ENCODE measurements around the gene CFAP126.
"Not testable (repeated sequence)": the region's sequence is repeated elsewhere in the genome, so short reads cannot be mapped to it uniquely, and the experiment has no call there.

The CFAP126 gene

DNA sequence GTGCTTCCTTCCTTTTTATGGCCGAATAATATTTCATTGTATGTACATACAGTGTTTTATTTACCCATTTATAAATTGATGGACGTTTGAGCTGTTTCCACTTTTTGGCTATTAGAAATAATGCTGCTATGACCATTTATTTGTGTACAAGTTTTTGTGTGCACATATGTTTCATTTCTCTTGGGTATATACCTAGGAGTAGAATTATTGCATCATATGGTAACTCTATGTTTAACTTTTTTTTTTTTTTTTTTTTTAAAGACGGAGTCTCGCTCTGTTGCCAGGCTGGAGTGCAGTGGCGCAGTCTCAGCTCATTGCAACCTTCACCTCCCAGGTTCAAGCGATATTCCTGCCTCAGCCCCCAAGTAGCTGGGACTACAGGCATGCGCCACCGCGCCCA lies 34.5 kb downstream of the CFAP126 start:
- peaks cover 34% of the 10 kb centered on the region for H3K36me3 ChIP-seq (replicated peaks; ENCODE audit: low read depth, low read length)

DNA sequence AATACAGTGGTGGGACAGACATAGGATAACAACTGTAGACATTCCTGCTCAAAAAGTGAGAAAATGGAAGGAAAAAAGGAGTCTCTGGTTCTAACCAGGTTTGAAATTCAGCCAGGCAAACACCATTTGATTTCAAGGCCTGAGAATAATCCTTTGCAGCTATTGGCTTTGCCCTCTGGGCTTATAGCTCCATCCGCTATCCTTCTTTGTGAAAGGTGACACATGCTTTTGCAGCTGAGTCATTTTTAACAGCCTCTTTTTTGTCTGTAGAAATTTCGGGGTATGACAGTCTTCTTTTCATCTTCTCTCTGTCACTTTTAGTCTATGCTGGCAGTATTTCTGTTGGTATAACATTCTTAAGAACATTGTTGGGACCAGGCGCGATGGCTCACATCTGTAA lies 37.3 kb downstream of the CFAP126 start:
- Histone ChIP-seq H3K27me3 (ENCODE audit: low read depth, low read length) (no peaks in the 10 kb centered on the region), H2AFZ (ENCODE audit: low read depth, low read length) (no peak overlapping the region), H3K36me3 (replicated peaks; ENCODE audit: low read depth, low read length) (peaks cover 40% of the 10 kb centered on the region), H3K4me3 (ENCODE audit: low read length) (no peak overlapping the region), H4K20me1 (ENCODE audit: insufficient read depth, low read length) (no peaks in the 10 kb centered on the region), H3K9me3 (ENCODE audit: insufficient read depth, low read length) (no peaks in the 10 kb centered on the region), H3K4me1 (ENCODE audit: low read length) (no peaks in the 10 kb centered on the region), H3K4me2 (ENCODE audit: low read length) (no peak overlapping the region), H3K79me2 (ENCODE audit: low read length) (no peaks in the 10 kb centered on the region), H3K27ac (ENCODE audit: low read length) (no peak overlapping the region), H3K9ac (ENCODE audit: low read length) (no peak overlapping the region)
- TF ChIP-seq, protein P1, sequence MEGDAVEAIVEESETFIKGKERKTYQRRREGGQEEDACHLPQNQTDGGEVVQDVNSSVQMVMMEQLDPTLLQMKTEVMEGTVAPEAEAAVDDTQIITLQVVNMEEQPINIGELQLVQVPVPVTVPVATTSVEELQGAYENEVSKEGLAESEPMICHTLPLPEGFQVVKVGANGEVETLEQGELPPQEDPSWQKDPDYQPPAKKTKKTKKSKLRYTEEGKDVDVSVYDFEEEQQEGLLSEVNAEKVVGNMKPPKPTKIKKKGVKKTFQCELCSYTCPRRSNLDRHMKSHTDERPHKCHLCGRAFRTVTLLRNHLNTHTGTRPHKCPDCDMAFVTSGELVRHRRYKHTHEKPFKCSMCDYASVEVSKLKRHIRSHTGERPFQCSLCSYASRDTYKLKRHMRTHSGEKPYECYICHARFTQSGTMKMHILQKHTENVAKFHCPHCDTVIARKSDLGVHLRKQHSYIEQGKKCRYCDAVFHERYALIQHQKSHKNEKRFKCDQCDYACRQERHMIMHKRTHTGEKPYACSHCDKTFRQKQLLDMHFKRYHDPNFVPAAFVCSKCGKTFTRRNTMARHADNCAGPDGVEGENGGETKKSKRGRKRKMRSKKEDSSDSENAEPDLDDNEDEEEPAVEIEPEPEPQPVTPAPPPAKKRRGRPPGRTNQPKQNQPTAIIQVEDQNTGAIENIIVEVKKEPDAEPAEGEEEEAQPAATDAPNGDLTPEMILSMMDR (IDR thresholded peaks at IDR 0.05; ENCODE audit: low read depth, low read length) = no peak
- TF ChIP-seq EZH2phosphoT487 (IDR thresholded peaks at IDR 0.05; ENCODE audit: low read depth) = no peak

More for the DNA sequence above, 34.5 kb downstream of the CFAP126 start:
- no peaks in the 10 kb centered on the region for H3K4me1 ChIP-seq (ENCODE audit: low read length)
- H3K27me3 ChIP-seq (ENCODE audit: low read depth, low read length) = no peaks in the 10 kb centered on the region
- TF ChIP-seq, protein P1 (IDR thresholded peaks at IDR 0.05; ENCODE audit: low read depth, low read length) = no peak
- no peak for TF ChIP-seq EZH2phosphoT487 (IDR thresholded peaks at IDR 0.05; ENCODE audit: low read depth)
- no peak overlapping the region for H3K27ac ChIP-seq (ENCODE audit: low read length)
- H3K9me3 ChIP-seq (ENCODE audit: insufficient read depth, low read length) = no peaks in the 10 kb centered on the region
- H3K9ac ChIP-seq (ENCODE audit: low read length) = no peak overlapping the region
- H3K4me2 ChIP-seq (ENCODE audit: low read length) = no peak overlapping the region
- H3K4me3 ChIP-seq (ENCODE audit: low read length) = no peak overlapping the region
- no peaks in the 10 kb centered on the region for H4K20me1 ChIP-seq (ENCODE audit: insufficient read depth, low read length)
- H3K79me2 ChIP-seq (ENCODE audit: low read length) = no peaks in the 10 kb centered on the region
- no peak overlapping the region for H2AFZ ChIP-seq (ENCODE audit: low read depth, low read length)

DNA sequence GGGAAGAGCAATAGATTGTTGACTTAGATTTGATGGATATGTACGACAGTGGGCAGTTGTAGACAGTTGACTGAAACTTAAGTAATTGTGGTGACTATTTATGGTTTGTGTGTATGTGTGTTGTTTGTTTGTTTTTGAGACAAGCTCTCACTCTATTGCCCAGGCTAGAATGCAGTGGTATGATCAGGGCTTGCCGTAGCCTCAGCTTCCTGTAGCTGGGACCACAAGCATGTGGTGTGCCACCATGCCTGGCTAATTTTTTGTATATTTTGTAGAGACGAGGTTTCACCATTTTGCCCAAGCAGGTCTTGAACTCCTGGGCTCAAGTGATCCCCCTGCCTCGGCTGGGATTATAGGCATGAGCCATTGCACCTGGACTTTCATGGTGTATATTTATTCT lies 43.7 kb downstream of the CFAP126 start:
- Histone ChIP-seq H3K36me3 (replicated peaks; ENCODE audit: low read depth, low read length) (peaks cover 21% of the 10 kb centered on the region), H3K27me3 (ENCODE audit: low read depth, low read length) (no peaks in the 10 kb centered on the region), H3K27ac (ENCODE audit: low read length) (no peak overlapping the region), H3K4me1 (ENCODE audit: low read length) (no peaks in the 10 kb centered on the region), H3K79me2 (ENCODE audit: low read length) (peaks cover 15% of the 10 kb centered on the region), H4K20me1 (ENCODE audit: insufficient read depth, low read length) (no peaks in the 10 kb centered on the region), H3K4me2 (ENCODE audit: low read length) (no peak overlapping the region), H2AFZ (ENCODE audit: low read depth, low read length) (no peak overlapping the region), H3K9ac (ENCODE audit: low read length) (no peak overlapping the region), H3K9me3 (ENCODE audit: insufficient read depth, low read length) (no peaks in the 10 kb centered on the region), H3K4me3 (ENCODE audit: low read length) (no peak overlapping the region)
- TF ChIP-seq, protein P1 (IDR thresholded peaks at IDR 0.05; ENCODE audit: low read depth, low read length) = no peak
- TF ChIP-seq EZH2phosphoT487 (IDR thresholded peaks at IDR 0.05; ENCODE audit: low read depth) = no peak

DNA sequence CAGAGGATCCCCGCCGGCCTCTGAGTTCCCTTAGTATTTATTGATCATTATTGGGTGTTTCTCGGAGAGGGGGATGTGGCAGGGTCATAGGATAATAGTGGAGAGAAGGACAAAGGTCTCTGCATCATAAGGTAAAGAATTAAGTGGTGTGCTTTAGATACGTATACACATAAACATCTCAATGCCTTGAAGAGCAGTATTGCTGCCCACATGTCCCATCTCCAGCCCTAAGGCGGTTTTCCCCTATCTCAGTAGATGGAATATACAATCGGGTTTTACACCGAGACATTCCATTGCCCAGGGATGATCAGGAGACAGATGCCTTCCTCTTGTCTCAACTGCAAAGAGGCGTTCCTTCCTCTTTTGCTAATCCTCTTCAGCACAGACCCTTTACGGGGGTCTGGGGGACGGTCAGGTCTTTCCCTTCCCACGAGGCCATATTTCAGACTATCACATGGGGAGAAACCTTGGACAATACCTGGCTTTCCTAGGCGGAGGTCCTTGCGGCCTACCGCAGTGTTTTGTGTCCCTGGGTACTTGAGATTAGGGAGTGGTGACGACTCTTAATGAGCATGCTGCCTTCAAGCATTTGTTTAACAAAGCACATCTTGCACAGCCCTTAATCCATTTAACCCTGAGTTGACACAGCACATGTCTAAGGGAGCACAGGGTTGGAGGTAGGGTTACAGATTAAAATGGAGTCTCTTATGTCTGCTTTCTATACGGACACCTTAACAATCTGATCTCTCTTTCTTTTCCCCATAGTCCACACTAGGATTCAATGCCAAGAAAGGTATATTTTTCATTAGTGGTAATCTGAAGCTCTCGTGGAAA lies 51.6 kb downstream of the CFAP126 start:
- H3K9me3 ChIP-seq (ENCODE audit: insufficient read depth, low read length); H3K4me3 ChIP-seq (ENCODE audit: low read length); H3K36me3 ChIP-seq (replicated peaks; ENCODE audit: low read depth, low read length); H3K27me3 ChIP-seq (ENCODE audit: low read depth, low read length); H2AFZ ChIP-seq (ENCODE audit: low read depth, low read length); H3K9ac ChIP-seq (ENCODE audit: low read length); H4K20me1 ChIP-seq (ENCODE audit: insufficient read depth, low read length); H3K4me2 ChIP-seq (ENCODE audit: low read length); H3K27ac ChIP-seq (ENCODE audit: low read length): not testable (repeated sequence)
- Histone ChIP-seq H3K79me2 (ENCODE audit: low read length) (peaks cover 28% of the 10 kb centered on the region), H3K4me1 (ENCODE audit: low read length) (peaks cover 14% of the 10 kb centered on the region)
